Activated CD8-positive, alpha-beta memory T cell treated with anti-CD3 and anti-CD28 coated beads for 4 hours (primary cell): ENCODE data around the gene TBC1D16.

Source experiments
- DNase-seq, 2 donors: peaks; one replicate each; pipeline ENCODE4 v3.0.0-alpha.2; 2020; ENCODE audit warnings: low read depth in 2 of 2

Gene TBC1D16

DNA sequence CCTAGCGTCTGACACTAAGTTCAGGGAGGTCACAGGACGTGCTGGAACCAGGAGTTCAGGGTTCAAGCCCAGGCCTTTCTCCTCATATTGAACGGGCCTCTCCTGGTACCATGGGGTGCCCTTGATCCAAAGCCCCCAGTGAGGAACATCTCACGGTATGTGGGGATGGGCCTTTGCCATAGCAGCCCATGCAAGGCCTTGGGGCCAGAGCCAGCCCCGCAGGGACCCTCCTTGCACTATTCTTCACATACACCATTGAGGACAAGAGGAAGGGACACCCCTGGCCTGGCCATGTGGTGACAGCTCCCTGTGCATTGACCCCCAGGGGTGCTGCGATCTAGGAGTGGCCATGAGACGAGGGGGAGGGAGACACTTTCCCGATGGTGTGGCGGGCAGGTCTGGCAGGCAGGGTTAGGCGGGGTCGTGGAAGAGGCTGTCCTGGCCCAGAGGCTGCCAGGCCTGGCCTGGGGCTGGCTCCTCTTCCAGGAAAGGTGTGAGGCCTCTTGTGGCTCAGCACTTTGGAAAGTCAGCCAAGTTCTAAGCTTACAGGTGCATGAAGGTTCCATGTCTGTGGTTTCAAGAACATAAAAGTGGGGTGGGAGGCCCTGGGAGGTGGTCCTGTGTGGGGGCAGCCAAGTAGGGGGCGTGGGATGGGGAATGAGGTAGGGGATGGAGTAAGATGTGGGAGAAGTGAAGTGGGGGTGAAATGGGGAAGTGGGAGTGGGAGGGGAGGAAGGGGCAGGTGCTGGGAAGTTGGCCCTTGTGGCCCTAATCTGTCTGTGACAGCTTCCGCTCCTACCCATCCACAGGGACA, 107.8 kb downstream of the TBC1D16 start:
- no peak for DNase-seq

- DNase-seq = no peak
Measured at GRCh38 chr17:79927136-79927661, 108.5 kb downstream of the TBC1D16 start.

DNA sequence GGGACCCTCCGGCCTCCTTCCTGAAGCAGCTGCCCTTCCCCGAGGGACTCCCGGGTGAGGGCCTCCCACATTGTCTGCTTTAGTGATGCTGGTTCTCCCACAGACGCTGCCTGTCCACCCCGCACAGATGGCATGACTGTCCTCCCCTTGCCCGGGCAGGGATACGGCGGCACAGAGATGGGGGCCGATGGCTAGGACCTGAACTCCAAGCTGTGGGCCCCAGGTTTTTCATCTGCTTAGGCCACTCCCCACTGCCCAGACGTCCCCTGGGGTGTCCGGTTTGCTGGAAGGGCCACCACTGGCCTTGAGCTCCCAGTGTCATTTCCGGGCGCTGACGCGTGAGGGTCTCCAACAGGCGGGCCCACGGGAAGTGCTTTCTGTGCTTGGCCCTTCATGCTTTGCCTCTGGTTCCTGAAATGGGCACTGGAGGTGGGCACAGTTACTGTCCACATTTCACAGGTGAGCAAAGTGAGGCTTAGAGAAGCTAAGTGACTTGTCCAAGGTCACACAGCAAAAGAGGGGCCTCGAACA, 109.0 kb downstream of the TBC1D16 start:
- DNase-seq = no peak

GRCh38 chr17:79926142-79926604, 109.5 kb downstream of the TBC1D16 start:
- DNase-seq = no peak

DNA sequence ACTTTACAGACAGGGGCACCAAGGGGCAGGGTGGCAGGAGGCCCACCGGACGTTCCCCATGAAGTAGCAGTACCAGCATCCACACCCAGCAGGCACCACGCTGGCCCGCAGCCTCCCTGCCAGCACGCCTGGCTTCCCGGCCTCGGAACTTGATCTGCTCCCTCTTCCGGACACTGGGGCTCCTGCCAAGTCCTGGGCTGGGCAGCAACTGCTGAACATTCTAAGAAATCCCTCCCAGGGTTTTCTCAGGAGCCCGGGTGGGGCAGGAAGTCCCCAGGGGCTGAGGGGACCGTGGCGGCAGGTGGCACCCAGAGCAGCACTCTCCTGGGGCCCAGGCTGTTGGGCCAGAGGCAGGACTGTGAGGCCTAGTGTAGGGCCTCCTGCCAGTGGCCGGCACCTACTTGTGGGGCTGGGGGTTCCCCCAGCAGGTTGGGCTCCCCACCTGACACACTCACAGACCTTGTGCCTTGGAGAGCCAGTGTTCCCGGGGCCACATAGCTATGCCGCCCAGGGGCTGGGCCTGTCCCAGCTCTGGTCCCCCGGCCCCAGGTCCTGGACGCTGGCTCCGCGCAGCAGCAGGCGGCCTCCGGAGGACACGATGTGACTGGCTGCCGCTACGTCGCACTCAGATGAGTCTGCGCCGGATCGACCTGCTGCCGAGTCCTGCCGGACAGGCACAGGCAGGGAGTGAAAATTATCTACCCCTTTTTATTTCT, 110.3 kb downstream of the TBC1D16 start:
- DNase-seq = no peak

GRCh38 chr17:79924639-79924976, 111.1 kb downstream of the TBC1D16 start:
- DNase-seq = no peak

GRCh38 chr17:79923974-79924638, 111.6 kb downstream of the TBC1D16 start:
- DNase-seq = no peak

DNA sequence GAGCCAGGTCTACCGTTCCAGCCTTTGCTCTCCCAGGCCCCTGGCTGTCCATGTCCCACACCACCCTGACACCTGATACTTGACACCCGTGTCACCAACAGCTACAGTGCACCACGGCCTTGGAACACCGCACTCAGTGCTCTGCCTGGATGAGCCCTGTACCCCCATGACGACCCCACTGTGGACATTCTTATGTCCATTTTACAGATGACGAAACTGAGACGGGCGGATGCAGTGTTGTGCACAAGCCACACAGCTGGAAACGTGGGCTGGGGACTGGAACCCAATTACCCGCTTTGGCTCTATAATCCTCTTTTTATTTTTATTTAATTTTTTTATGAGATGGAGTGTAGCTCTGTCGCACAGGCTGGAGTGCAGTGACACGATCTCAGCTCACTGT, 112.9 kb downstream of the TBC1D16 start:
- no peak for DNase-seq

DNA sequence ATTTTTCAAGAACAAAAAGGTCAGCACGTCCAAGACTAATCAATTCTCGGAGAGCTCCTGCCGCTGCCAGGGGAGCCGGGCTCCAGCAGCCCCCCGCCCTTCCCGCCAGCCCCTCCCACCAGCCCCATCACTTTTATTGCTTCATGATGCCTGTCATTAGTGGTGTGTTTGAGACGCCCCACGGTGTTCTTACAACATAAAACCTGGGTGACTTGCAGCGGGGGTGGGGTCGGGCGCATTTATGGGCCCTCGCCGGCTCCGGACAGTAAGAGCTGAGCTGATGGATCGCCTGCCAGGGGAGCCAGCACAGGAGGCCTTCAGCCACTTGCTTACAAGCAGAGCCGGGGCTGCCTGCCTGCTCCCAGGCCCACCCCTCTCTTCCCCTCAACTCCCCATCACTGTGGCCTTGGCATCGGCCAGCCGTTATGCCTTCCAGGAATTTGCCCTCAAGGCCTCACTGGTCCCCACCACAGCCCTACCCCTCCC, 113.5 kb downstream of the TBC1D16 start:
- DNase-seq = no peak

DNA sequence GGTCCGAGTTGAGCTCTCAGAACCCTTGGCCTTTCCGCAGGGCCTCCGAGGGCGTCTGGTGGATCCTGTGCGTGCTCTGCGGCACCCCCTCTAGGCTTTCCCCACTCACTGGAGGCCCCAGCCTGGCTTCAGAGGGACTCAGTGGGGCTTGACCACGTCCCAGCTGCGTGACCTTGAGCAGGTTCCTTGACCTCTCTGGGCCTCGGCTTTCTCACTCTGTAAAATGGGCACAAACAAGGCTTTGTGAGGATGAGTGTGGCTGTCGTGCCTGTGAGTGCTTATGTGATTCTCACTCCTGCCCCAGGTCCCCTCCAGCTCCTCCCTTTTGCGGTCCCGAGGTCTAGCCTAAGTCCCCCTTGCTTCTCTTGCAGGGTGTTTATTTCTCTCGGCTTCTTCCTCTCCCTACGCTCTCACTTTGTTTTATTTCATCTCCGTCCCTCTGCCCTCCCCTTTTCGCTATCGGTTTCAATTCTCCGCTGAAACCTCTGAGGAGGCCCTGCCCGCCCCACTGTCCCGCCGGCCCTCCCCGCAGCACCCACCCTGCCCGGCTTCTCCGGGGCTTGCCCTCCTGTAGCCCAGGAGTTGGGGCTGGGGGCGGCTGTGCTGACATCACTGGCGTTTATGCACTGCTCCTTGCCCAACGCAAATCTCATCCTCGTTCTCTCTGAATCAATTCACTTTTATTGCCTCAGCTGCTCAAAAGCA, 114.1 kb downstream of the TBC1D16 start:
- no peak for DNase-seq

DNA sequence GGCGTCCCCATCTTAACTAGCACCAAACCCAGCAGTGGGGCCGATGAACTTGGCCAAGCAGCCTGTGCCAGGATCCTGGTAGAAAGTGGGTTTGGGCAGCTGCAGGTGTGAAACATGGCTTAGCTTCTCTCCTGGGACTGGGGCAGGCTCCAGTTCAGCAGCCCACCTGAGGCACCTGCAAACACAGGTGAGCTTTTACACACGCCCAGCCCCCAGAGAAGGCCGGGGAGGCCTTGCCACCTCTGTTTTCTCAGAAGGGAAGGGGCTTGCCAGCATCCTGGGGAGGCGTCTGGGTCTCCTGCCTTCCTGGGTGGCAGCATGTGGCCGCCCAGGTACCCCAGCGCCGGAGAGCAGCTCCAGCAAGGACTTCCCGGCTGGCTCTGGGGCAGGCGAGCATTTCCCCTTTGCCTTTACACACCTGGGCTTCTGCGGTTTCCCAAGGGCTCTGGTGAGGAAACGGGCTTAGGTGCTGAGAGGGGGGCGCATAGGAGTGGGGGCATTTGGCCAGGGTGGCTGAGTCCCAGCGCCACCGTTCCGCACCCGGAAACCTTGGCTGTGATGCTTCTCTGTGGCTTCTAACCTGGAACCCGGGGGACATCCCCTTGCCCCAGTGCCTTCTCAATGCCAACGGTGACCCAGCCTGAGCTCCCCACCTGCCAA, 114.8 kb downstream of the TBC1D16 start:
- no peak for DNase-seq

DNA sequence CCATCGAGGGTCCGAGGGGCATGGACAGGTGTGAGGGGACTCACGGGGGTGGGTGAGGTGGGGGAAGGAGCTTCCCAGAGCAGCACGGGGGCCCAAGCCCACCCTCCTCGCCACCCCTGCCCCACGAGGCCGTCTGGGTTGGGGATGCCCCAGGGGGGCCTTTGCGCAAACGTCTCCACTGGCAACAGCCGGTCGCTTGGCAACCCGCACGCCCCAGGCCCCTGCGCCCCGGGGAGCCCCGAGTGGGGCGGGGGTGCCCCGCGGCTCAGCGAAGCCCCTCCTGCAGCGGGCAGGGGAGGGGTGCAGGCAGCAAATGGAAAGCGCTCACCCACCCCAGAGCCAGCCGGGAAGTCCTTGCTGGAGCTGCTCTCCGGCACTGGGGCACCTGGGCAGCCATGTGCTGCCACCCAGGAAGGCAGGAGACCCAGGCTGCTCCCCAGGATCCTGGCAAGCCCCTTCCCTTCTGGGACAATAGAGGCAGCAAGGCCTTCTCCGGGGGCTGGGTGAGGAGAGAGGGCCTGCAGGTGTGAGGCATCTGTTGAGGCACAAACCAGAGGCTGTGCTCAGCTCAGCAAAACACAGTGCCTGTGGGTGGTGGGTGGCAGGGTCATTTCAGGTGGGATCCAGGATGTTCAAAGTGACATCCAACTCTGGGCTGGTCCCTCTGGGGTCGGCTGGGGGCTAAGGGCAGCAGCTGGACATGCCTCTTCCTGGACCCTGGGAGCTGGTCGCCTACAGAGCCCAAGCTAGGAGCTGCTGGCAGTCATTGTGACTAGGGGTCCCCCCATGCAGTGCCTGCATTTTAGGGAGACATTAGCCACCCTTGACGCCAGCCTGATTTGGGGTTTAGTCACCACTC, 115.6 kb downstream of the TBC1D16 start:
- DNase-seq = no peak

GRCh38 chr17:79919164-79919585, 116.5 kb downstream of the TBC1D16 start:
- no peak for DNase-seq

DNA sequence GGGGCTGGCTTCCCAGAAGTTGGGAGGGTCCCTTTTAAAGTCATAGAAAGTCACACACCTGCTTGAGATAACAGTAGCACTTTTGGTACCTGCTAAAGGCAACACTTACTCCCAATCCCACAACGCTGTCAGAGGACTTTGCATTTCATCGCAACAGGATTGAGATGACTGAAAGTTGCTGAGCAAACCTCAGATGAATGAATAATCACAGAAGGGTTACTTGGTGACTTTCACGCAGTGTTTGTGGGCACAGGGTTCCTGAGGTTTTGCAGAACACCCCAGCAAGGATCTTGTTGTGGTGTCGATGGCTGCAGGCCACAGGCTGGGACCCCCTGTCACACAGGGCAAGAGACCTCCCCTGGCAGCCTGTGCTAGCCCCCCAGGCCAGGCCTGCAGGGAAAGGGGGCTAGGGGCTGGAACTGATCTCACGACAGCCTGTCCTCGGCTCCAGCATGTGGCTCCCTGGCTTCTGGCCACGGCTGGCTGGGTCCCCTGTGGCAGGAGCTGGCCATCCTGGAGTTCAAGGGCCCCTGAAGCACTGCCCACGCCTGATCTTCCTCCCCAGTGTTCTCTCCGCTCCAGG, 117.0 kb downstream of the TBC1D16 start:
- no peak for DNase-seq

DNA sequence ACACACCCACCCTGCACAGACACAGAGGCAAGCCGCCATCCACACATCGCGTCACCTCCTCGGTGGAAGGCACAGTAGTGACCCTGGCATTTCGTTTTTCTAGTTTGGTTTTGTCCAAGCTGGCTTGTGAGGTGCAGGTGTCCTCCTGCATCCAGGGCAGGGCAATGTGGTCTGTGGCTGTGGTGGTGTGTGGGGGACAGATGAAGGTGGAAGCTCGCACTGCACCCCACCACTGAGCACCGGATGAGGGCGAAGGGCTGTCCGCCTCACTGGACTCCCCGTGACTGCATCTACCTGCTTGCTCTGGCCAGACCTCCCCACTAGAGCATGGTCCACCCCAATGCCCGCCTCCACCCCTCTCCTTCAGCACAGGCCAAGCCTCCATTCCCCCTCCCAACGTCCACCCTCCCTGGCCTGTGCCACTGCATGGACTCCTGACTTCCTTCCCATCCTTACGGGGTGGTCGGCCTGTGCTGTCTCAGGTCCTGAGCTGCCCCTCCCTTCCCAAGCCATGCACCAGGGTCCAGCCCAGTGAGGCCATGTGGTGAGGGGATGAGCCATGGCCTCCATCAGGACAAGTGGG, 117.7 kb downstream of the TBC1D16 start:
- no peak for DNase-seq

- DNase-seq = no peak
Measured at GRCh38 chr17:79916991-79917901, 118.4 kb downstream of the TBC1D16 start.

DNA sequence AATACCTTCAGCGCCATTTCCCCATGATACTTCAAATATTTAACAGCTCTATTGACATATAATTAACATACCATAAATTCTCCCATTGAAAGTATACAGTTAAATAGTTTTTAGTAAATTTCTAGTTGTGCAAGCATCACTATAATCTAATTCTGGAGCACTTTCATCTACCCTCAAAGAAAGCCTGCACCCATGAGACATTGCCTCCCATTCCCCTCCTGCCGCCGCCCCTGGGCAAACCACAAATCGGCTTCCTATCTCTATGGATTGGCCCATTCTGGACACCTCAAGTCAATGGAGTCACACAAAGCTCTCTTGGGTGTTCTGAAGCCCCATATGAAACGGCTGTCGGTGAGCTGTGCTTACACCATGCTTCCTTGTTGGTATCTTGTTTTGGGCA, 119.2 kb downstream of the TBC1D16 start:
- DNase-seq = no peak

DNA sequence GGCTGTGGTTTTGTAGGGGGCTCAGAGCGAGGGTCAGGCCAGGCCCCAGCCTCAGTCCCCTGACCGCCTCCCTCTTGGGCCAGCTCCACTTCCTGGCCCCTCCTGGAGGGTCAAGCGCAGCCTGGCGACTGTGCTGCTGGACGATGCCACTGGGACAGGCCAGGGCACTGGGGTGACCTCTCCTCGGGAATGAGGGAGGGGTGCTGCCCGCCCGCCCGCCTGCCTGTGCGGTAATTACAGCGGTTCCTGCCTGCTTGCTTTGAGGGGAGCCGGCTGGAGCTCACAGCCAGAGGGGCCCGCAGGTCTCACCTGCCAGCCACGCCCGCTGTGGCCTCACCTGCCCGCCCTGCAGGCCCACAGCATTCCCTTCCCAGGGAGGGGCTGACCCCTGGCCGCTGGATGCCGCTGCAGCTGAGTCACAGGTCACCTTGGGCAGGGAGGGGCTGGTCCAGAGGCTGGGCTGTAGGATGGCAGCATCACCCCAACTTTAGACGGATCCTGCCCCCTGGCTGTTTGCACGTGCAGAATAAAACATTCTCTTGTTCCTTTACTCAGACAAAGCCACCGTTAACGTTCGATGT, 119.7 kb downstream of the TBC1D16 start:
- DNase-seq = no peak
